Vagina (tissue), 2 donors: Measurements from ENCODE around the gene TMEM178B.

Experiments
- POLR2A ChIP-seq, 2 donors: fragments of 450-650 bp; IDR thresholded peaks; one replicate each; pipeline ENCODE4 v1.6.1; 2017; ENCODE audit warnings: antibody characterized with exemption in 2 of 2, mild to moderate bottlenecking in 2 of 2, moderate library complexity in 2 of 2
- TF ChIP-seq, protein P1 (sequence below), 3 experiments: fragments of 450-650 bp in 2 of 3; fragments of 200-600 bp in 1 of 3; sonication (generic) in 1 of 3; IDR thresholded peaks; one replicate each; pipeline ENCODE4 v1.5.1; 2017 to 2019; ENCODE audit warnings: antibody characterized with exemption in 3 of 3, mild to moderate bottlenecking in 2 of 3, moderate library complexity in 2 of 3

DNA sequence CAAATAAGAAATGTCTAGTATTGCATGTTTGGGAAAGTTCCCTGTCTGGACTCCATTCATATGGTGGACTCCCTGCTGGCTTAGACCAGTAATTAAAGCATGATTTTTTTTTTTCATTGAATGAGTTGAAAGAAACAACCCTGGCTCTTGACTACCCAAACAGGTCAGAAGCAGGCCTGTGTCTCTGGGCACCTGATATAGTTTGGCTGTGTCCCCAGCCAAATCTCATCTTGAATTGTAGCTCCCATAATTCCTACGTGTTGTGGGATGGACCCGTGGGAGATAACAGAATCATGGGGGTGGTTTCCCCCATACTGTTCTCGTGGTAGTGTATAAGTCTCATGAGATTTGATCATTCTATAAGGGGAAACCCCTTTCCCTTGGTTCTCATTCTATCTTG, 206.2 kb downstream of the TMEM178B start:
- TF ChIP-seq, protein P1, sequence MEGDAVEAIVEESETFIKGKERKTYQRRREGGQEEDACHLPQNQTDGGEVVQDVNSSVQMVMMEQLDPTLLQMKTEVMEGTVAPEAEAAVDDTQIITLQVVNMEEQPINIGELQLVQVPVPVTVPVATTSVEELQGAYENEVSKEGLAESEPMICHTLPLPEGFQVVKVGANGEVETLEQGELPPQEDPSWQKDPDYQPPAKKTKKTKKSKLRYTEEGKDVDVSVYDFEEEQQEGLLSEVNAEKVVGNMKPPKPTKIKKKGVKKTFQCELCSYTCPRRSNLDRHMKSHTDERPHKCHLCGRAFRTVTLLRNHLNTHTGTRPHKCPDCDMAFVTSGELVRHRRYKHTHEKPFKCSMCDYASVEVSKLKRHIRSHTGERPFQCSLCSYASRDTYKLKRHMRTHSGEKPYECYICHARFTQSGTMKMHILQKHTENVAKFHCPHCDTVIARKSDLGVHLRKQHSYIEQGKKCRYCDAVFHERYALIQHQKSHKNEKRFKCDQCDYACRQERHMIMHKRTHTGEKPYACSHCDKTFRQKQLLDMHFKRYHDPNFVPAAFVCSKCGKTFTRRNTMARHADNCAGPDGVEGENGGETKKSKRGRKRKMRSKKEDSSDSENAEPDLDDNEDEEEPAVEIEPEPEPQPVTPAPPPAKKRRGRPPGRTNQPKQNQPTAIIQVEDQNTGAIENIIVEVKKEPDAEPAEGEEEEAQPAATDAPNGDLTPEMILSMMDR (IDR thresholded peaks at IDR 0.05): no peak
- no peak for TF ChIP-seq POLR2A (IDR thresholded peaks at IDR 0.05)
